Activated CD8-positive, alpha-beta memory T cell treated with anti-CD3 and anti-CD28 coated beads, Interleukin-2, amount 50 U/mL, for 1 hour (primary cell): Measurements from ENCODE around the gene FAM3B.

Experiments
- DNase-seq: peaks from one replicate; pipeline ENCODE4 v3.0.0-alpha.2; 2020; ENCODE audit errors: extremely low read depth

The FAM3B gene

DNA sequence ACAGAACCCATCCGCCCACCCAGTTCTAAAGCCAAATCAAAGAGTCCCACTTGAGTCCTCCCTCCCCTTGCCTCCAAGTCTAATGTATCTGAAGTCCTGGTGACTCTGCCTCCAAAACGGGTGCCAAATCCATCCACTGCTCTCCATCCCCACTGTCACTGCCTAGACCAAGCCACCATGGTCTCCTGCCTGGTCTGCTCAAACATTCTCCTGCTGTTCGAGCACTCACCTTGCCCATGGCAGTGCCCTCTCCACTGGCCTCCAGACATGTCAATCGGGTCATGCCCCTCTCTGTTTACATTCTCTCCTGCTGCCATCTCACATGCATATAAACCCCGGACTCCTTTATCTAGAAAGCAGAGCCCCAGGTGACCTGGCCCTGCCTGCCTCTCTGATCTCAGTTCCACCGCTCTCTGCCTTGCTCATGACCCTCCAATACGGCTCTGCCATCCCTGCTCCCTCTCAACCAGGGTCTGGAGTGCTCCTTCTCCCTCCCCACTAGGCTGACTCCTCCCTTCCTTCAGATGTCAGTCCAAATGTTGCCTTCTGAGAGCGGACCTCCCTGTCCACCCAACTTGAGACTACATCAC lies 77.4 kb downstream of the FAM3B start:
- DNase-seq: no peak

DNA sequence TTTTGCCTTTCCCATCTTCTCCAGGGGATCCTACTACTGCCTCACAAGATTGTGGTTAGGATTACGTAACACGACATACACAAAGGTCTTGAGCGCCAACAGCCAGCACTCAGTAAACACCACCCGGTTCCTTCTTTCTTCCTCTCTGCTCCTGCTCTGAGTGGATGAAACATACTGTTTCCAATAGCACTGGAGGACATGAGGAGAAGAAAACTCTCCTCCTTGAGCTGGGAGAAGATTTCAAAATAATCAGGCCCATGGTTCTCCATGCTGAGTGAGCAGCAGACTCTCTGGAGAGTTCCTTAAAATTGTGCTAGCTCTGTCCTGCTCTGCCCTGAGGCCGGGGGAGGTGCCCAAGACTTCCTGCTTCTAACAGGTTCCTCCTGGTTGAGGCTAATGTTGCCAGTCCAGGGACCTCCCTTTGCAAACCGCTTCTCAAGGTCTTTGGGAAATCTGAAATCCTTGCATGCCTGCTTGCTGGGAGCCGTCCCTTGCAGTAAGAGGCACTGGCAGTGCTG lies 80.0 kb downstream of the FAM3B start:
- DNase-seq: no peak

DNA sequence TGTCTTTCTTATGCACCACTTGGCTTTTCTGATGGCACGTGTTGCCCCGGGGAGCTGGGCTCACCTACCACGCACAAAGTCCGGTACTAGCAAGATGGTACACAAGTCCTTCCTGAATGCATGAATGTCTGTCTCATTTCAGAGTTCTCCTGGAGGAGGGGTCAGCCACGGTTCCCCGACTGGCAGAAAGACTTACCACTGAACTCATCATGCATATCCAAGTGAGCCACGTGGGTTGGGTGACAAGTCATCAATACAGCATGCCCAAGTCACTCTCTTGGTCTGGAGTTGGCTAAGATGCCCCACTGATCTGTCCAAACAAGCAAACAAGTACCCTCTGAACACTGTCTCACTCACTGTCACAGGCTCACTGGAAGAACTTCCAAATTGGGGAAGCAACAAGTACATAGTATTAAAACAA lies 80.9 kb downstream of the FAM3B start:
- no peak for DNase-seq

DNA sequence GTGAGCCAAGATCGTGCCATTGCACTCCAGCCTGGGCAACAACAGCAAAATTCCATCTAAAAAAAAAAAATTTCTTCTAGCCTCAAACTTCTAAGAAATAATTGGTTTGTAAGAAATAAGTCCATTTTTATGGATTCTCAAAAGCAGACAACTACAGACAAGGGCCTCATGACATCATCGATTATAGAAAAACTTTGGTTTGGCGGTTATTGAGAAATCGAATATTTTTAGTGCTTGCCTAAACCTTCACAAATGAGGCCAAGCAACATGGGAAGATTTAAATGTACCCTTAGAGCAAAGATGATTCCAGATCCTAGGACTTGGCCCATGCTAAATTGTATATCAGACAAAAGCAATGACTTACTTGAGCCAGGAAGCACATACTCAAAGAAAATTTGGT lies 81.7 kb downstream of the FAM3B start:
- no peak for DNase-seq

DNA sequence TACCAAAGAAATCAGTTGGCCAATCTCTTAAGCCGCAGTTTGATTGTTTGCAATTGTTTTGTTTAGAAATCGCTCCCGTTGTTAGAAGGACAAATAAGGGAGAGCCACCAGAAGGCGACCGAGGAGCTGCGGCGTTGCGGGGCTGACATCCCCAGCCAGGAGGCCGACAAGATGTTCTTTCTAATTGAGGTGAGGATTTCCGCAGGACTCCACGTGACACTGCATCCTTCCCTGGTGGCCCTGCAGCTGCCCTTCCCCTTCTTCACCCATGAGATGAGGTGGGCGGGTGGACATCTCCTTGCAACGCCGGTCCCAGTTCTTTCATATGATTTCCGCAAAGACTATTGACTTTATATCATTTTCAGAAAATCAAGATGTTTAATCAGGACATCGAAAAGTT lies 82.2 kb downstream of the FAM3B start:
- DNase-seq: no peak

DNA sequence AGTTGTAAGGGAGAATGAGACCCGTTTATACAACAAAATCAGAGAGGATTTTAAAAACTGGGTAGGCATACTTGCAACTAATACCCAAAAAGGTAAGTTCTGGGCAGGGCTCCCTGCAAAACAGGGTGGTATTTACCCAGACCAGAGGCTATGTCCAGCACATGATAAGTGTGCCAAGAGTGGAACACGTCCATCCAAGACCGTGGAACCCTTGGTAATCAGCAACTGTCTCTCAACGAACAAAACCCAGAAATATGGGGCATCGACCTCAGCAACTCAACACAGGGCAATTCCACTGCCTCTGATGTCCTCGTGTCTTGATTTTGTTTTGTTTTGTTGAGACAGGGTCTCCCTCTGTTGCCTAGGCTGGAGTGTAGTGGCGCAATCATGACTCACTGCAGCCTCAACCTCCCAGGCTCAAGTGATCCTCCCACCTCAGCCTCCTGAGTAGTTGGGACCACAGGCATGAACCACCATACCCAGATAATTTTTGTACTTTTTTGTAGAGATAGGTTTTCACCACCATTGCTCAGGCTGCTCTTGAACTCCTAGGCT lies 82.7 kb downstream of the FAM3B start:
- DNase-seq: no peak

DNA sequence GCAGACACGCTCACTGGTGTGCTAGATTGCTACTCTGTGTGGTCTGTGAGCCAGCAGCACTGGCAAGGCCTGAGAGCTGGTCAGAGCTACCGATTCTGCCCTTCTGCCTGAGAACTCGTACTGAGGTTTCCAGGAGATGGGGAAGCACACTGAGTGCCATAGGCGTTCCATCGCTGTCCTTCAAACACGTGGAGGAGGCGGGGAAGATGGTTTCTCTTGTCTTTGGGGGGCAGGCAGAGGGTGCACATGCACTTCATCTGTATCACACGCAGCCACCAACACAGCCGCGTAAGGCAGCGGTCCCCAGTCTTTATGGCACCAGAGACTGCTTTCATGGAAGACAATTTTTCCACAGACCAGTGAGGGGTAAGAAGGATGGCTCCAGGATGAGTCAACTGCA lies 85.6 kb downstream of the FAM3B start:
- DNase-seq: no peak

DNA sequence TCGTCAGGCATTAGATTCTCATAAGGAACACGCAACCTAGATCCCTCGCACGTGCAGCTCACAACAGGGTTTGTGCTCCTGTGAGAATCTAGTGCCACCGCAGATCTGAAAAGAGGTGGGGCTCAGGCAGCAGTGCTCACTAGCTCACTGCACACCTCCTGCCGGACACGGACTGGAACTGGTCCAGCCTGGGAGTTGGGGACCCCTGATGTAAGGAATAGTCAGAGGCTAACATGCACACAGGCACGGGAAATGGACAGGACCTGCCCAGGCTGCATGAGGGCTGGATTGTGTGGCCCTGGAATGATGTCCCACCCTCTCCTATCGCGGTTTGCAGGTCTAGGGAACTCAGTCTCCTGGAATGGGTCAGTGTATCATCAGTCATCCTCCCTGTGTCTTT lies 86.2 kb downstream of the FAM3B start:
- DNase-seq: no peak

DNA sequence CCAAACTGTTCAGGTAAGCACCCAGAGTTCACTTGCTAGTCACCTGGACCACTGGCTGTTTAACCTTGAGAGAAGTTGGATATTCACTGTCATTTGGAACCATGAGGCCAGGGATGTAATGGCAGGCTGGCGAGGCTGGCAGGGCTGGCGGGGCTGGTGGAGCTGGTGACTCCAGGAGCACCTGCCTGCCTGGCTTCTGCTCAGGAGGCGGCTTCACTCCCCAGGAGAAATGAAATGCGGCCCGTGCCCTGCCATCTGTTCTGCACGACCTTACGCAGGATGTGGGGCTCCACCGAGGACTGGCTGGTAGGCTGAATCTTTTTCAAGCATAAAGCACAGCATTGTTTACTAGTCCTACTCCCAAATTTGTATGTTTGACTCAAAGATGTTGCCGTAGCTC lies 86.7 kb downstream of the FAM3B start:
- DNase-seq: no peak

DNA sequence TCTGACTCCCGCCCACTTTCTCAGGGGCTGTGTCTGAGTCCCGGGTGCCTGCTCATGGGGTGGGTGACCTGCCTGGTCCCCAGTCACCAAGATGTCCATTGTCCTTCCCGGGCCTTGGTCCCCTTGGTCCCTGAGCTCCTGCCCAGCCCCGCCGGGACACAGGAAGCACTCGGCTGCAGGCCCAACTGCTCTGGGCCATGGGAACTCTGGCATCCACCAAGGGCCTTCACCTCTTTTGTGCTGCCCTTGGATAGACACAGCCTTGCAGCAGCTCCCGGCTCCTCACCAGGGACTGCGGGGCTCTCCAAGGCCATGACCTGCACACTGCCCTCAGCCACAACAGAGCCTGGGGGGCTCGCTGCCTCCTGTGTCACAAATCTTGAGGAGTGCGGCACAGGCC lies 87.4 kb downstream of the FAM3B start:
- no peak for DNase-seq

DNA sequence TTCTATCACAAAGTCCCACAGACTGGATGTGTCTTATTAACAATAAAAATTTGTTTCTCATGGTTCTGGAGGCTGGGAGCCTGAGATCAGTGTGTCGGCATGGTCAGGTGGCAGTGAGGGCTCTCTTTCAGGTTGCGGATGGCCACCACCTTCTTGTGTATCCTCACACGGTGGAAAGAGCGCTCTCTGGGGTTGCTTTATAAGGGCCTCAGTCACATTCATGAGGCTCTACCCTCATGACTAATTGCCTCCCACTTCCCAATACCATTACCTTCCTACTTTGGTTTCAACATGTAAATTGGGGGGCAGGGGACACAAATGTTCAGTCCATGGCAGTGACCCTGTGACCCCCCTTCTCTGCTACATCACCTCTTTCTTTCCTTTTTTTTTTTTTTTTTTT lies 88.7 kb downstream of the FAM3B start:
- no peak for DNase-seq

DNA sequence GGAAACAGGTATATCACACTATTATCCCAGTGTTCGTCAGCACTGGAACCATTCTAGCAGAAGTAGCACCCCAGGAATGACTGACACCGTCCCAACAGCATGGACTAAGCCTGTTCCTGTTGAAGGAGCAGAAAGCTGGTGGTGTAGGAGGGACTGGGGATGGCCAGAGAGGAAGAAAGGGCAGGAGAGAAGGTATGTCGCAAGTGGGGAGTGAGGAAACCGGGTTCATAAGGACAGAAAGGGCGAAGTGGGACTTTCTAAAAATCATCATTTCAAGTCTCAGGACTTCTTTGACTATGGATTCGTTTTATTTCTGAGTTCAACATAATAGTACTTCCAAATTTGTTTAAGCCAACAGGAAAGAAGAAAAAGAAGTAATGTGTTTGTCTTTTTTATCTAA lies 89.7 kb downstream of the FAM3B start:
- no peak for DNase-seq
